ENCODE data around the gene ATP9A.
A peak's percentile ranks its signal among the peaks of the same experiment; 100 is the strongest.
"Not testable (repeated sequence)": the region's sequence is repeated elsewhere in the genome, so short reads cannot be mapped to it uniquely, and the experiment has no call there.

ATP9A gene

DNA sequence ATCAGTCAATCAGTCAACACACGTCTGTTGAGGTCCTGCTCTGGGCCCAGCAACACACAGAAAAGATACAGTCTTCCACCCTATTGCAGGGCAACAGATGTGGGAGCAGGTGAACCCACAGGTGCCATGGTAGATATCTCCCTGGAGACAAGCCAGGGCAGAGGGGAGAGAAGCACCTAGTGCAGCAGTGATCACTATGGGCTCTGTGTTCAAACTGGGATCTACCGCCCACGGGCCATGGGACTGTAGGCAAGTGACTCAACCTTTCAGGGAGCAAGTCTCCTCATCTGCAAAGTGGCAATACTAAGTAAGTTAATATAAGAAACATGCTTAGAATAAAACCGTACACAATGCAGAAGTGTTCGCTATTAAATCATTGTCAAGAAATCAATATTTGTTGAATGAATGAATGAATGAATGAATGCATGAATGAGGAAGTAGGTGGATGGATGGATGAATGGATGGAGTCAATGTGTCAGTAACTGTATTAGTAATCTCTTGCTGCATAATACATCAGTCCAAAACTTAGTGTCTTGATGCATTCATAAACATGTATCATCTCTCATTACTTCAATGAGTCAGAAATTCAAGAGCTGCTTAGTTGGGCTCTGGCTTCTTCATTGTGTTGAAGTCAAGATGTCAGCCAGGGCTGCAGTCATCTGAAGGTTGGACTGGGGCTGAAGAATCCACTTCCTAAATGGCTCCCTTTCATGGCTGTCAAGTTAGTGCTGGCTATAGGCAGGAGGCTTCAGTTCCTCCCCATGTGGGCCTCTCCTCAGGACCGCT lies 193.7 kb downstream of the ATP9A start:
- no peak for DNase-seq (ENCODE audit: low spot score)

DNA sequence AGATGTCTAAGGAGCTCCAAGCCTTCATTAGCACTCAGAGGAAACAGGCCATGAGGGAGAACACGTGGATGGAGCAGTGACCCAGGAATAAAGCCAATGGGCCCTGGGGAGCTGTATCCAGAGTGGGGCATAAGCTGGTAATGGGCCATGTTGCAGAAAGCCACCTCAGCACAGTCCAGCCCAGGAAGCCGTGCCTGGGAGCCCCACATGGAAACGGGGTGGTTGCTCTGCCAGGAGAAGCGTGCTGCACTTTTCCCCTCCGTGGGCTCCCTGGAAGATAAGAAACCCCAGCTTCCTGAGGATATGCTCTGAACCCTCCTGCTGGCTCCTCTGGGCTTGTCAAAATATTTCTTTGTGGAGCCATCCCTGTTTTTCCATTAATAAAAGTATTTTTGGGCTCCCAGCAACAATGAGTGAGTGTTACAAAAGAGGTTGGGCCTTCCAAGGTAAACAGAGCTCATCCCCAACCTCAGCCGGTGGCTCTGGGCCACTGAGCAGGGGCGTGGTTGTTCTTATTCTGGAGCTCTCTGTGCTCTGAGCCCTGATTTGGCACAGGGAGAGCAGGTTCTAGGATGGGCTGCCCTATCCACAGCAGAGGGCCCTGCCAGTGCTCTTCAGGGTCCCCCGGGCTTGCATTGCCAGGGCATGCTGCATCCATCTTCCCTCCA lies 194.5 kb downstream of the ATP9A start:
- DNase-seq (ENCODE audit: low spot score): no peak

DNA sequence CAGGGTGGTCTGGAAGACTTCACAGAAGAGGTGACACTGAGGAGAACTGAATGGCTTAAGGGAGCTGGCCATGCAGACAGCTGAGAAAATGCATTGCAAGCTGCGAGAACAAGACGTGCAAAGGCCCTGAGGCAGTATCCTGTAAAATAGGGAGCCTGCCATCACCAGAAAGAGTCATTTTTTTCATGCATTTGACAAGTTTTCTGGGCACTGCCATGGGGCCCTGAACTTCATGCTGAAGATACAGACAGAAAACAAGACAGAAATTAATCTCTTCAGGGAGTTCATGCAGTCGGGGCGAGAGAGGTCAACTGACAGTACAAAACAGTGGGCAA lies 196.8 kb downstream of the ATP9A start:
- no peak for DNase-seq (ENCODE audit: low spot score)

DNA sequence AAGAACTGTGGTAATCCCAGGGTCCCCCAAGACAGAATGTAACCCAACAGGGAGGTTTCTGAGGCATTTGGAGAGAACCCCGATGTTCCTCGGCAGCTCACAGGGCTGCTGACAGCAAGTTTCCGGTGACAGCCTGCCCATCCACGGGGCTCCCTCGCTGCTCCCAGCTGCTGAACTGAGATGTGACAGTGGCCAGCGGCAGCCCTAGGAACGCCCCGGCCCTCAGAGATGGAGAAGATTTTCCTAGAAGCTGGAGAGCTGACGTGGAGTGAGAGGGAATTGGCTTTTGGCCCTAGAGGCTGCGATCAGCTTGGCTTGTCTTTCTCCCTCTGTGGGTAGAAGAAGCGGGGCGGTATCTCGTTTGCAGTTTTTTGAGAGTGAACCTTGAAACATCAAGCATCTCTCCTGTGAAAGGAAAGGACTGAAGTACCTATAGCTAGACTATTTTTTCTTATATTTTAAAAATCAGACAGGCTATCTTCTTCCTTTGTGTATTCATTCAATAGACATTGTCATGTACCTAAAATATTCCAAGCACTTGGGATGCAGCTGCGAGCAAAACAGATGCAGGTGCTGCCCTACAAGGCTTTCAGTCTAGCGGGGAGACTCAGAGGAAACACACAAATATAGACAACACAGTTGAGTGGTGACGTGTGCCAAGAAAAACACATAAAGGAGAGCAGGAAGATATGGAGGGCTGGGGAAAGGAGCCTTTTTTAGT lies 197.3 kb downstream of the ATP9A start:
- DNase-seq (ENCODE audit: low spot score): peak; percentile 45

DNA sequence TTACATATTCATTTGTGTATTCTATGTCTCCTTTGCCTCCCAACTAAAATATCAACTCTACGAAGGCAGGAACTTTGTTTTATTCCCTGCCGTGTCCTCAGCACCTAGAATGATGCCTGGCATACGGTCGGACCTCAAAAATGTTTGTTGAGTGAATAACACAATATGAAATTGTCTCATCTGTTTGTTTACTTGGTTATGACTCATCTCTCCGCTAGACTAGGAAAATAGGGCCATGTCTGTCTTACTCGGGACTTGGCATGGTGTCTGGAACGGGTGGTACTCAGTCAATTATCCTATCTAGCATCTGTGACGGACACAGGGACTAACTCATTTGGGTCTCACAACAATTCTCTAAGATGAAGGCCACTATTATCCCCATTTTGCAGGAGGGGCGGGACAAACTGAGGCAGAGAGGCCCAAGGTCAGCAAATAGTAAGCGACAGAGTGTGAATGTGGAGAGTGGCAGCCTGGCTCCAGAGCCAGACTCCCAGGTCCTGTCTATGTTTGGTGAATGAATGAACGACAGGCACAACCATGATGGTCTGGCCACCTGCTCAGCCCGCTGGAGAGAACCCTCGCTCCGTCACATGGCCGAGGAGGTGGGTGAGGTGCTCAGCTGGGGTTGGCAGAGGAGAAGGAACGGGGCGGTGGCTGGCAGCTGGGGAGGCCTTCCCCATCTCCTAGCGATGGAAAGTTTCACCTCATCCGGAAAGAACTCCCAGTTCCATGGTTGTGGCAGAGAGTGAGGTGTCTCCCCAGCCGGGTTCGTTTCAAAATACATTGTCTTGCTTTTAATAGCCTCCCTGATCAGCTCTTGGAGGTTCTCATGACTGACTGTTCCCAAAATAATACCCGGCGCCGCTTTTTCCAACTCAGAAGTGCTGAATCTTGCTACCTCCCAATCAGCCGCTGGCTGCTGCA lies 198.1 kb downstream of the ATP9A start:
- DNase-seq (ENCODE audit: low spot score): peak; percentile 21

DNA sequence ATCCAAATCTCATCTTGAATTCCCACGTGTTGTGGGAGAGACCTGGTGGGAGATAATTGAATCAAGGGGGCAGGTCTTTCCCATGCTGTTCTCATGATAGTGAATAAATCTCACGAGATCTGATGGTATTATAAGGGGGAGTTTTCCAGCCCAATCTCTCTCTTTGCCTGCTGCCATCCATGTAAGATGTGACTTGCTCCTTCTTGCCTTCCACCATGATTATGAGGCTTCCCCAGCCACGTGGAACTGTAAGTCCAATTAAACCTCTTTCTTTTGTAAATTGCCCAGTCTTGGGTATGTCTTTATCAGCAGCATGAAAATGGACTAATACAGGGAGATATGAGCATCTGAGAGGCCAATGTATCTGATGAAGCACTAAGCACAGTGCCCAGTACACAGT lies 199.7 kb downstream of the ATP9A start:
- not testable (repeated sequence) for DNase-seq (ENCODE audit: low spot score)

DNA sequence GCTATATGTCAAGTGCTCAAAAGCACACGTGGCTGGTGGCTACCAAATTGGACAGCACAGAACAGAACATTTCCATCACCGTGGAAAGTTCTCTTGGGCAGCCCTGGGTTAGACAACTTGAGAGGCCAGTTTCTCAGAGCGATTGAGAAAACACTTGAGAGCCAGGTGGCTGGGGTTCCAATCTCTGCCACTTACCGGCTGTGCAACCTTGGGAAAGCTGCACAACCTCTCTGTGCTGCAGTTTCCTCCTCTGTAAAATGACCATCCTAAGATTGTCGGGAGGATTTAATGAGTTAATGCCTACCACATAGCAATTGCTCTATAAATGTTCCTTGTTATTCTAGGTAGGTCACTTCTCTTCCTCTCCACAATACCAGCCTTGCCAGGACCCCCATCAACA lies 200.6 kb downstream of the ATP9A start:
- DNase-seq (ENCODE audit: low spot score): no peak

DNA sequence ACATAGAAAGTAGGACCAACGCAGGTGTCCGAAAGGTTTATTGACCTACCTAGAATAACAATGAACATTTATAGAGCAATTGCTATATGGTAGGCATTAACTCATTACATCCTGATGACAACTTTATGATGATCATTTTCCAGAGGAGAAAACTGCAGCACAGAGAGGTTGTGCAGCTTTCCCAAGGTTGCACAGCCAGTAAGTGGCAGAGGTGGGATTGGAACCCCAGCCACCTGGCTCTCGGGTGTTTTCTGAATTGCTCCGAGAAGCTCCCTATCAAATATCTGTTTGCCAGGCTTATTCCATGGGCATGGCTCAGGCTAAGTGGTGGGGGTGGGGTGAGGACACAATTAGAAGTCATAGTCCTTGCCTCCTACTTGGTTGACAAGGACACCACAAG lies 201.6 kb downstream of the ATP9A start:
- no peak for DNase-seq (ENCODE audit: low spot score)

DNA sequence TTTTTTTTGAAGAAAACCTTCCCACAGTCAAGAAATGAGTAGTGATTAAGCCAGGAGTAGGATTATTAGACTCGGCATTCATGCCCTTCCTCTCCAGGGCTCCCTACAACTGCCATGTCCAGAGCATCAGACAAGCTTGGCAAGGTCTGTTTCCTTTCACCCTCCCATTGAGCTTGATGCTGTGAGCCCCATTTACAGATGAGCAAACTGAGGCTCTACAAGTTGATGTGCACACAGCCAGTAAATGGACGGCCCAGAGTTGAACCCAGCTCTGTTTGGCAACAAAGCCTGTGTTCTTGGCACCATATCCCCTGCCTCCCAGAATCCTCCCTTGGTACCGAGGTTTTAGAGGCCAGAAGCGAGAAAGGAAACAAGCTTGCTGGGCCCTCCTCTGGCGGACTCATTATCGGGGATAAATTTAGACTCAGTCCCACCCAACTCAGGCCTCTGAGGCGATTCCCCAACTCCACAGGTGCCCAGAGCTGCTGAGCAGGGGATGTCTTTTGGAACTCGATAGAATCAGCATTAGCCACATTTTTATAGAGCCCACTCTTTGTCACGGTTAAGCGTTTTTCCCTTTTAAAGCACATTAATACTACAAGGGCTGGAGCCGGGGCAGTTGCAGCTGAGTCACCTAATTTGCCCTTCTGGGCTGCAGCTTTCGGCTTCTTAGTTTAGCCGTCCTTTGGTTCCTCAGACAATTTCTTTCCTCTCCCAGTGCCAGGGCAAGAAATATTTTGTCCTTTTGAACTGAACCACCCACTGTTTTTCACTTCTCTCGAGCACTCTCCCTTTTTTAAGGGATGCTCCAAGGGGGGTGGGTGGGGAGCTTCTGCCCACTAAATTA lies 202.7 kb downstream of the ATP9A start:
- peak; percentile 52 for DNase-seq (ENCODE audit: low spot score)

DNA sequence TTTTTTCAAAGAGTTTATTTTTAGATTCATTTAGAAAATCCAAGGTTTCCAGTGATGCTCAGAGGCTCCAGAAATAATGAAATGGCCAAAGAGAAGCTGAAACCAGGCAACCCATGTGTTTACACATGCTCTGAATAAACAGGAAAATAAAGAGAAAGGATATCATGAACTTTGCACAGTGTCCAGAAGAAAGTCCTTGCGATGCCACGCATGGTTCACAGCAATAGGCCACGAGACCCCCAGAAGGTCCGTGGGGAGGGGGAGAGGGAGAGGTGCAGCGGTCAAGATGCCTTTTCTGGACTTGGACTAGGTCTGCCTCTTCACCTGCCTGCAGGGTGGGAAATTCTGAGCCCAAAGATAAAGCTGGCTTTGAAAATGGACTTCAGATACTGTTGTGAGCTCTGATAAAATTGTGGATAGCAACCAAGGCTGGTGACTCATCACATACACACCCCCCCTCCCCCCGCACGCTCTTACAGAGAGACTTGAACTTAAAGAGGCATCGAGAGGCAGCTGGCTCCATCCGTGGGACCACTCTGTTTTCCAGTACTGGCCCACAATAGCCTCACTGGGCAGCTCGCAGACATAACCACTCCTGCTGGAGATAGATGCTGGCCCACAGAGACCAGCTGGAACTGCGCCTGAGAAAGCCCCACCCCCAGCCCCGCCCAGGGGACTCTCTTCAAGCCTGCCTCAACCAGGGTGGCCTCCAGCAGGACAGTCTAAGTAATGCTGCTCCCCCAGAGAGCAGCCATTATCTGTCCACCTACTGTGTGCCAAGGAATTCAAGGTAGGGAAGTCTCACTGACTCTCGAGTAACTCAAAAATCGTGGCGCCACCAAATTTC lies 204.5 kb downstream of the ATP9A start:
- peak; percentile 74 for DNase-seq (ENCODE audit: low spot score)

DNA sequence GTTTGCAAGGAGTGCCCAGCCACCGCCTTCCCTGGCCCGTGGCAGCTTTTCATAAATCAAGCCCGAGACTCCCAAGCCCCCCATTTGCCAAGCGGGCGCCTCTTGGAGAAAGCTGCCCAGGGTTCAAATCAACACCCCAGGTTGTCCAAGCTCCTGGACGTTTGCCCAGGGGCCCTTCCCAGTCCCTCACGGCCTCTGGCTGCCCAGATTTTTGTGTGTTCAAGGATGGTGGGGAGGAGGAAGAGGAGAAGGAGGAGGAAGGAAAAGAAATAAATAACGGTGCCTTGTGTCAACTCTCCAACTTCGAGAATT lies 205.1 kb downstream of the ATP9A start:
- DNase-seq (ENCODE audit: low spot score): no peak

DNA sequence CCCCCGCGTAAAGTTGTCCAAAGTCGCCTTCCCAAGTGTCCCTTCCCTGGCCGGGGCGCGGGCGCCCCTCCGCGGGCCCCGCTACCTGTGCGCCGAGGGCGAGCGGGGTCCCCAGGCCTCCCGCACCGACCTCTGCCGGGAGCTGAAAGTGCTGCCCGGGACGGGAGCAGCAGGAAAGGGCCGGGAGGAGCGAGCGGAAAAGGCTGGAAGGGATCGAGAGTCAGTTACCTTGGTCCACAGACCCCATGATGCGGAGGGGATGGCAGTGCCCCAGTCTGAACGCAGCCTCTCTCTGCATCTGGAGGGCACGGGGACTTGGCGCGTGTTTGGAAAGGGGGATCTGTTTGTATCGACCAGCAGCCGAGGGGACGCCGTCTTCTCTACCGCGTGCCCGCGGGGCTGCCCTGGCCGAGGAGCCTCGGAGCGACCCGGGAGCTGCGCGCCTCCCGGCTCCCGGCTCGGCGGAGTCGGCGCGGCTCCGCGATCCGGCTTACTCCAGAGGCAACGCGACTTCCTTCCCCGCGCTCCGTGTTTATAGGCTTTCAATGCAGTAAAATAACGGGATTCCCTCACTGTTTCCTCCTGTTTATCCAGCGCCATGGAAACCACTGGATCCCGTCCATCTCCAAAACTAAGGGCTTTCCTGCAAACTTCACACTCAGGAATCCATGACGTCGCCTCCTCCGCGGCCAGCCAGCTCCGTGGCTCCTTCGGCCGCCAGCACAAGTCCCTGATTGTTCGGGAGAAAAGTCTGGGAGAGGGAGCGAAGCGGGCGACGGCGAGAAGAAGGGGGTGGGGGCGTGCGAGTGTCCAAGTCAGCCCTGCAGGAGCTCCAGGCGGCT lies 205.6 kb downstream of the ATP9A start:
- DNase-seq (ENCODE audit: low spot score): peak; percentile 89

DNA sequence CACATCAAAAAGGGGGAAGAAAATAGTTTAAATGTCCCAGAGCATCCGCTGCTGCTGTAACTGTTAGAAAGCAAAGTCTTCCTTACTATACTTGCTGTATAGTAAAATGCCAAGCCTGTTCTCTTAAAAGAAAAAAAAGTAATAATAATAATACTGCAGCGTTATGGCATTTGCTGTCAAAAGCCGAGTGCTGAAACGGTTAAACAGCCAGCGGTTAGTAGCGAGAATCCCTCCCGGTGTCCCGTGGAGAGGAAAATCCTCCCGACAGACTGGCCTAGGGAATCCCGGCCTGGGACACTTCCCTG lies 206.2 kb downstream of the ATP9A start:
- DNase-seq (ENCODE audit: low spot score): no peak

DNA sequence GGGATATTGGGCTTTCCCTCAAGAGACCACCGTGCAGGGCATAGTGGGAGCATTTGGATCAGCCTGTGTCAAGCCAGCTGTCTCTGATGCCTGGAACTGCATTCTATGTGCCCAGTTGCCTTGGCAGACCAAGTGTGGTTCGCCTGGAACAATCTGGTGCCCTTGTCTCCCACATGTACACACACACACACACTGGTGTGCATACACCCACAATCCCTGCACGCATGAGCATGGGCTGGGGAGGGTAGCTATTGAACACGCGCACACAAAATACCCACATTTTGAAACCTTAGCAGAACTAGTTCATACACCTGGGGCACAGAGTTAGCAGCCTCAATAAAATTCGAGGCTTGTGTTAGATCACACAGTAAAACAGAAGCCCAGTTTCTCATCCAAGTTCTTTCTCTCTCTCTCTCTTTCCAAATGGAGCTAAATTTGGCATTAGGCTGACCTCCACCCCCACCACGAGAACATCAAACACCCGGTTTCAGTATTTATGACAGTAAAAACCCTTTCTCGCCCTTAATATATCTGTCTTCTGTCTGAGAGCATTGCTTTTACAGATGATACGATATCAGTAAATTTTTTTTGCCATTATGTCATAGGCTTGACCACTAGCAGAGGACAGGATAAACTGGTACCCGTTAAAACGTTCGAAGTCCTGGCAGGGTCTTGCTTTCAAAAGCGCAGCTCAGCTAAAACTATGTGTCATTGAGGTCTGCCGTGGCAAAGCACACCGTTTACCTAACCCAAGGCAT lies 207.5 kb downstream of the ATP9A start:
- no peak for DNase-seq (ENCODE audit: low spot score)

DNA sequence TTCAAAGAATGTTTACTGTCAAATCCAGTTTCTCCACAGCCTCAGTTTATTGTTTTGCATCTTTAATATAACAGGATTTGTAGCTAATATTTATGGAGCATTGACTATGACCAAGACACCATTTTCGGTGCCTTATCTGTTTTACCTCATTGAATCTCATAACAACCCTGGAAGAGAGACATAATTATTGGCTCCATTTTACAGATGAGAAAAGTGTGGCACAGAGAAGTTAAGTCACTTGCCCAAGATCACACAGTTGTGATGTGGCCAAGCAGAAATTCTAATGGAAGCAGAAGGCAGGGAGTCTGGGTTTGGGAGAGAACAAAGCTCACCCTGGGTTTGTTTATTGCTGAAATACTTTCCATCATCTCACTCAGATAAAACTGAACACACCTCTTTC lies 208.1 kb downstream of the ATP9A start:
- no peak for DNase-seq (ENCODE audit: low spot score)

DNA sequence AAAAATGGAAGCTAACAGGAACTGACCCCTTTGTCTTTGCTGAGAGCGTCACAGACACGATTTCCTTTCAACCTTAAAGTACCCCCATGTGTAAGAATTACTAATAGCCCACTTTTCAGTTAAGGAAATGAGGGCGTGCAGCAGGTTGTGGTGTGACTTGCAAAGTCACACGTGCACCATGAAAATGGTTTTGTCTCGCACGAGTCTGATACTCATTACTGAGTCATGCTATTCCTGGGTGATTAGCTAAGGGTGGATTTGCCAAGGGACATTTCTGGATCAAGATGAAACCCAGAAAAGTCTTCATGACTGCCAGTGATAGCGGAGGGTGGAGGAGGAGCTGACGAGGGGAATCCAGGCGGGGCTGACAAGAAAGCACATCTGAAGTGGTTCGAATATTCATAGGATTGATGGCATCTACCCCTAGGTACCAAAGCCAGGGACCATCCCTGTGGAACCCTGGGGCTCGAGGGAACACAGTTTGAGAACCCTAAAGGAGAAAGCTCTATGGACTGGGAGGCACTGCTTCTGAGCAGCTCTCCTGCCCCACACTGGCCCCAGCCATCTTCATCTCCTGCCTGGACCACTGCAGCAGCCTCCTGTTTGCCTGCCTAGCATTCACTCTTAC lies 213.5 kb downstream of the ATP9A start:
- peak; percentile 73 for DNase-seq (ENCODE audit: low spot score)

DNA sequence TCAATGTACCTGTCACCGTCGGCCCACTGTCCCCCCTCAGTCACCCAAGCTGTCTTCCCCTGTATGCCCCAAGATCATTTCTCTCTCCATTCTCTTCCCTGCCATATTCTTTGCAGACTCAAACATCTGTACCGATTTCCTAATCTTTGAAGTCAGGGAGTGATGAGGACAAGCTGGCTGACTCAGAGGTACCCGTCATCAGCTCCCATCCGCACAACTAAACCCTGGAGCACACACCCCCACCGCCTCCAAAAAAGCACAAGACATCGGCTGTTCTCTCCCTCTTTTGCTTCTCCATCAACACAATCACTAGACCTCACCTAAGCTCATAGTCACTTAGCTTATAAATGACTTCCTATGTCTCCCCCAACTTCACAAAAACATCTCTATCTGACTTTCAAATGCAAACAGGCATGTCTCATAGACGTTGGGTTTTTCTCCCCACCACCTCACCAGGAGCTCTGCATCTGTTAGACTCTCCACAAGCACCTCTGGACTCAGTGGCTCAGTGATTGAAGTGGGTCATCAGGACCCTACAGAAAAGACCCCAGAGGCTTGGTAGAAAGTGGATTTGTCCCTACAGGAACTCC lies 214.2 kb downstream of the ATP9A start:
- peak; percentile 68 for DNase-seq (ENCODE audit: low spot score)

DNA sequence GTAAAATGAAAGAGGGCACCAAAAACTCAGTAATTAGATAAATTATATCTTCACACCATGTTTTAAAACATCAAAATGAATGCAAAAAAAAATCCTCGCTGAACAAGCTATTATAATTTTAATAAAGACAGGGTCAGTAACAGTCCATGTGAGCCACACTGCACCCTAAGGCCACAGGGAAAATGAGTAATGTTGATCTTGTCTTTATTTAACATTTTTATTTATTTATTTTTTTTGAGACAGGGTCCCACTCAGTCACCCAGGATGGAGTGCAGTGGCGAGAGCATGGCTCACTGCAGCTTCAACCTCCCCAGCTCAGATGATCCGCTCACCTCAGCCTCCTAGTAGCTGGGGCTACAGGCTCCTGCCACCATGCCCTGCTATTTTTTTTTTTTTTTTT lies 217.0 kb downstream of the ATP9A start:
- no peak for DNase-seq (ENCODE audit: low spot score)

Measured in GM03348 (cell line).